HEK293 (cell line): ENCODE data around the gene PMM1.

ENCODE experiments used
- ZNF600 ChIP-seq: fragments of 450-650 bp; formaldehyde crosslinking; IDR thresholded peaks from 2 replicates; pipeline ENCODE4 v1.5.1; 2016; ENCODE audit warnings: missing biosample characterization, missing genetic modification characterization
- TF ChIP-seq, protein P1 (sequence below): fragments of 450-650 bp; formaldehyde crosslinking; IDR thresholded peaks from 2 replicates; pipeline ENCODE4 v1.5.1; 2016; ENCODE audit warnings: missing biosample characterization, missing genetic modification characterization

DNA sequence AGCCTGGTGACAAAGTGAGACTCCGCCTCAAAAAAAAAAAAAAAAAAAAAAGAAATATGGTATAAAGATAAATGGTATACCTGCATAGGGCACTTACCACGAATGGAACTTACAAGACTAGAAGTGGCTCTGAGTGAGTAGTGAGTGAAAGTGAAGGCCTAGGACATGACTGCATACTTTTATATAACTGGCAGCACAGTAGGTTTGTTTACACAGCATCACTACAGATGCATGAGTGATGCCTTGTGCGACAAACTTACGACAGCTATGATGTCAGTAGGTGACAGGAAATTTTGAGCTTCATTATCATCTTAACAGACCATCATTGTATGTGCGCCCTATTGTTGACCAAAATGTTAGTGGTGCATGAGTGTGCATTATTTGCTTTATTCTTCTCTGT is 49.1 kb upstream of the PMM1 start:
- no peak for TF ChIP-seq ZNF600 (tag by site-specific recombination)
- TF ChIP-seq, protein P1, sequence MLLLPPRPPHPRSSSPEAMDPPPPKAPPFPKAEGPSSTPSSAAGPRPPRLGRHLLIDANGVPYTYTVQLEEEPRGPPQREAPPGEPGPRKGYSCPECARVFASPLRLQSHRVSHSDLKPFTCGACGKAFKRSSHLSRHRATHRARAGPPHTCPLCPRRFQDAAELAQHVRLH, result no peak
